NB4 (cell line): Measurements from ENCODE around the gene CCNA1.

ENCODE experiments used
- DNase-seq: peaks from one replicate; pipeline ENCODE4 v3.0.0; 2010; ENCODE audit warnings: low read depth
- H3K4me3 ChIP-seq: one replicate; pipeline ENCODE4 v1.5.1; 2011; ENCODE audit warnings: mild to moderate bottlenecking, low read depth, low read length, moderate library complexity
- CTCF ChIP-seq: IDR thresholded peaks from one replicate; pipeline ENCODE4 v1.5.1; 2012; ENCODE audit warnings: low read depth, low read length
- MAX ChIP-seq: IDR thresholded peaks from 2 replicates; pipeline ENCODE4 v1.6.1; 2011; ENCODE audit warnings: low read depth, low read length
- MYC ChIP-seq: IDR thresholded peaks from 2 replicates; pipeline ENCODE4 v1.6.1; 2011; ENCODE audit warnings: low read depth, low read length
- POLR2A ChIP-seq: IDR thresholded peaks from 2 replicates; pipeline ENCODE4 v1.6.1; 2011; ENCODE audit warnings: mild to moderate bottlenecking; ENCODE audit not compliant: insufficient read length; ENCODE audit errors: extremely low read depth

The CCNA1 gene

DNA sequence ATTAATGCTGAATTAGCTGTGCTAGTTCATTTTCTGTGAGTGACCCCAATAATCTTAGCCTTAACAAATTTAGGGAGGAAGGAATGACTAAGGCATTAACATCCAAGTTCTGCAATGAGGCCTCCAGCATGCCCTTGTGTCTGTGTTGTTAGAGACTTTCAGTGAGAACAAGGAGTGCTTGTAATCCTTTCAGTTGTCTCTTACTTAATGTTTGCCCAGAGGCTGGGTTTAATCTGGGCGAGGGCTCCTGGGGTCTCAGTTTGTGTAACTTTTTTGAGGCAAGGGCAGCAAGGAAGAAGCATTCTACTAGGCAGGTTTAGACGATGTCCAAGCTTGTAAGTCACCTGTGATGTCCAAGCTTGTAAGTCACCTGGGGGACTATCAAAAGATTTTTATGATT is 24.3 kb downstream of the CCNA1 start:
- no peak for DNase-seq
- H3K4me3 ChIP-seq = no peak overlapping the region
- TF ChIP-seq MAX (no peak), MYC (no peak), CTCF (no peak), POLR2A (no peak)

DNA sequence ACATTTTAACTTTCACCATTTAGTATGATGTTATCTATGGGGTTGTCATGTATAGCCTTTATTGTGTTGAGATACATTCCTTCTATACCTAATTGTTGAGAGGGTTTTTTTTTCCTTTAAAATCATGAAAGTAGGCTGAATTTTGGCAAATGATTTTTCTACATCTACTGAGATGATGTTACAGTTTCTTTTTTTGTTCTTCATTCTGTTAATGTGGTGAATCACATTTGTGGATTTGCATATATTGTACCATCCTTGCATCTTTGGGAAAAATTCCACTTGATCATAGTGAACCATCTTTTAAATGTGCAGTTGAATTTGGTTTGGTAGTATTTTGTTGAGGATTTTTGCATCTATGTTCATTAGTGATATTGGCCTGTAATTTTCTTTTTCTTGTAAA is 29.2 kb downstream of the CCNA1 start:
- no peak for DNase-seq
- no peak for TF ChIP-seq POLR2A

DNA sequence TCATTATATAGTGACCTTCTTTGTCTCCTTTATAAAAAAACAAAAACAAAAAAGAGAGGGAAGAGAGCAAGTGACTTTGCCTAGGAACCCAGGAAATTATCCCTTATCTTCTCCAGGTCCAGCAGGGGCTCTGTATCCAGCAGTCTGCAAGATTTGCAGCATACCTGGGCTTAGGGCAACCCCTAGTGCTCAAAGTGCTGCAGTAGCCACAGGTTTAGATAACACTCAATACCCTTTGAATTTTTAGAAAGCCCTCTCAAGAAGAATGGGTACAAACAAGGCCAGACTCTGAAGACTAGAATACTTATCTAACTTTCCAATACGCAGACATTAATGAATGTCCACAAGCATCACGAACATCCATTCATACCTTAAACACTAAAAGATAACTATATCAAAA is 43.2 kb downstream of the CCNA1 start:
- peak; percentile 58 for DNase-seq
- H3K4me3 ChIP-seq = no peak overlapping the region
- no peak for TF ChIP-seq POLR2A
- peak; percentile 39 for TF ChIP-seq CTCF

More for the DNA sequence above, 29.2 kb downstream of the CCNA1 start:
- no peak overlapping the region for H3K4me3 ChIP-seq

- TF ChIP-seq POLR2A (no peak), MYC (no peak), MAX (no peak)
- no peak for DNase-seq
- H3K4me3 ChIP-seq = no peak overlapping the region
Measured at GRCh38 chr13:36476661-36477060, 44.4 kb downstream of the CCNA1 start.

DNA sequence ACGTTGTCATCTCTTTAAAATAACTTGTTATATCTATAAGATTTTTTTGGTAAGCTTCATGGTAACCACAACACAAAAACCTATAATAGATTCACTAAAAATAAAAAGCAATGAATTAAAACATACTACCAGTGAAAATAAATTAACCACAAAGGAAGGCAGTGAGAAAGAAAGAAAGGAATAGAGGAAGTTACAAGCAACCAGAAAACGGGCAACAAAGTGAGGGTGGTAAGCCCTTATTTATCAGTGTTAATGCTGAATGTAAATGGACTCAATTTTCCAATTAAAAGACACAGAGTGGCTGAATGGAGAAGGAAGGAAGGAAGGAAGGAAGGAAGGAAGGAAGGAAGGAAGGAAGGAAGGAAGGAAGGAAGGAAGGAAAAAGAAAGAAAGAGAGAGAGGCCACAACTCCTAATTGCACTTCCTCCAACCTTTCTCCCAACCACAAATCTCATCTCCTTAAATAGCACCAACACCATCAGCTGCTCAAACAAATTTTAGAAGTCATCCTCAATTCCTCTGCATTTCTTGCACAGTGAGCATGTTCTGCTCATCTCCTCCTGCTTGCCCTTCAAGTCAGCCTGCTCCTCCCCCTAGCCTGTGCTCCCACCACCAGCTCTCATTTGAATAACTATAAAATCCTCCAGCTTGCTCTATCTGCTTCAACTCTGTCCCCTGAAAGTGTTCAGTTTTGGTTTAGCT is 48.6 kb downstream of the CCNA1 start:
- DNase-seq = peak; percentile 33
- no peak overlapping the region for H3K4me3 ChIP-seq
- TF ChIP-seq POLR2A (no peak), MYC (no peak), MAX (no peak), CTCF (no peak)

DNA sequence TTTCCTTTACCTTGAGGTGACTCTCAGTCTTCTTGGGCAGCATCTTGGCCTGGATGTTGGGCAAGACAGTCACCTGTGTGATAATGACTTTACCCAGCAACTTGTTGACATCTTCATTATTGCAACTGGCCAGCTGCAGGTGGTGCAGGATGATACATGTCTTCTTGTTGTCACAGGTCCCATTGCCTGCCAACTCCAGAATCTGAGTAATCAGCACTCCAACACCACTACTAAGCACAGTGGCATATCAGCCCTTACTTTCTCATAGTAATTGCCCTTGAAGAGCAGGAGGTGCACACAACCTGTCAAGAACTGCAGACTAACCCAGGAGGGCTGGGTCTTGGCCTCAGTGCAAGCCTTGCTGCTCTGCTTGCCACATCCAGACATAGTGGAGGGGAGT is 57.8 kb downstream of the CCNA1 start:
- H3K4me3 ChIP-seq = no peak overlapping the region
- TF ChIP-seq CTCF (no peak), POLR2A (no peak), MYC (no peak), MAX (no peak)
- DNase-seq = no peak
